Sciatic nerve (tissue), 2 donors: ENCODE measurements around the gene ZFP1. TPM values are rescaled to one million over a fixed set of nuclear protein-coding genes. Genes with fewer than 3 reads are reported as not detected.

Experiments used
- ATAC-seq: fragments of 200-7000 bp; cut with Tn5 transposase; one replicate; pipeline ENCODE4 v1.9.1; 2020; ENCODE audit warnings: mild to moderate bottlenecking, moderate library complexity
- DNase-seq: peaks from one replicate; pipeline ENCODE4 v3.0.0-alpha.2; 2020; ENCODE audit warnings: low spot score
- intact Hi-C: fragments of 100-400 bp; cut with DNase I; formaldehyde crosslinking; loops from one replicate; pipeline ENCODE4 v1.14.2; 2022
- total RNA-seq: library from RNA; stranded (reverse); fragmentation: NEBNext Ultra II Directional; extraction: Animal tissue kit (Norgen Biotek cat#: 25700); gene quantifications from one replicate; pipeline ENCODE4 v1.2.1, GENCODE V29; 2021
- donor health status: DM: no; HTN: no; CAD: no.
- donor health status: DM: no; HTN: no; CAD: no.

Gene ZFP1
- total RNA-seq, 1 donor from 2014 or later = 19.0 TPM

- no peak for ATAC-seq
These were observed 17.2 kb upstream of the ZFP1 start for GRCh38 chr16:75131081-75131480.

DNA sequence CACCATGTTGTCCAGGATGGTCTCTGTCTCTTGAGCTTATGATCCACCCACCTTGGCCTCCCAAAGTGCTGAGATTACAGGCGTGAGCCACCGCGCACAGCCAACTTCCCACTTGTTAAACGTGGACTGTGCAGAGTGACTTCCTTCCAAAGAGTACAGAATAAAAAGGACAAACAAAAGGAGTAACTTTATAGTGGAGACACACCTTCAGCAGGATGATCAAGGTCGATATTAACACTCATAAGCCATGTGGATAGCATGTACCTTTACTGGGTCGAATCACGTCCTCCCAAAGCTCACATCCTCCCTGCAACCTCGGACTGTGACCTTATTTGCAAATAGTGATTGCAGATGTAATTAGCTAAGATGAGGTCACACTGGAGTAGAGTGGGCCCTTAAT, 10.1 kb upstream of the ZFP1 start:
- ATAC-seq (no peak), DNase-seq (no peak)
- intact Hi-C loops = no loop called here

More at GRCh38 chr16:75131081-75131480, 17.2 kb upstream of the ZFP1 start:
- DNase-seq = no peak
- intact Hi-C loops = no loop called here

DNA sequence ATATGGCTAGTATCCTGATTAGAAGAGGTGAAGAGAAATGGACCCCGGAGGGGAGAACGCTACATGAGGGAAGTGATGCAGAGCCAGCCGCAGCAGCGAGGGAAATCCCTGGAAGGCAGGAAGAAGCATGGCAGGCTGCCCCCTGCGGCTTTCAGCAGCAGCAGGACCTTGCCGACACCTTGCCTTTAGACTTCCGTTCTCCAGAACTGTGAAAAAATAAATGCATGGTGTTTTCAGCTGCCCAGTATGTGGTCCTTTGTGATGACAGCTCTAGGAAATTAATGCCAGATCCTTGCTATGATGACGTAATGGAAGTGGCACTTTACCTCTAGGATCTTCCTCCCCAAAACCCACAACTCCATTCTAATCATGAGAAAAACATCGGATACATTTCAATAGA, 9.7 kb upstream of the ZFP1 start:
- ATAC-seq = no peak
- no peak for DNase-seq
- intact Hi-C loops = no loop called here

- DNase-seq = no peak
- no peak for ATAC-seq
- intact Hi-C loops = no loop called here
These were observed 8.8 kb upstream of the ZFP1 start for GRCh38 chr16:75139498-75139897.

GRCh38 chr16:75143941-75144340, 4.4 kb upstream of the ZFP1 start:
- intact Hi-C loops = no loop called here
- no peak for ATAC-seq

GRCh38 chr16:75147968-75148310, 385 bp upstream of the ZFP1 start:
- ATAC-seq (no peak), DNase-seq (no peak)
- intact Hi-C loops = no loop called here

More at GRCh38 chr16:75143941-75144340, 4.4 kb upstream of the ZFP1 start:
- DNase-seq = no peak

- intact Hi-C loops = no loop called here
- ATAC-seq (no peak), DNase-seq (no peak)
These were observed 3.5 kb downstream of the ZFP1 start for GRCh38 chr16:75151798-75152197.

GRCh38 chr16:75152635-75153034, 4.3 kb downstream of the ZFP1 start:
- intact Hi-C loops = no loop called here
- DNase-seq (no peak), ATAC-seq (no peak)

DNA sequence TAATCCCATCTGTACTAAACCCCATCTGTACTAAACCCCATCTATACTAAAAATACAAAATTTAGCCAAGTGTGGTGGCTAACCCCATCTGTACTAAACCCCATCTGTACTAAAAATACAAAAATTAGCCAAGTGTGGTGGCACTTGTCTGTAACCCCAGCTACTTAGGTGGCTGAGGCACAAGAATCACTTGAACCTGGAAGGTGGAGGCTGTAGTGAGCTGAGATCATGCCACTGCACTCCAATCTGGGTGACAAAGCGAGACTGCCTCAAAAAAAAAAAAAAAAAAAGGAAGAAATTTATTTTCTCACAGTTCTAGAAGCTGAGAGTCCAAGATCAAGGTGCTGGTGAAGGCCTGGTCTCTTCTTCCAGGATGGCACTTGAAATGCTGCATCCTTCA, 12.1 kb downstream of the ZFP1 start:
- intact Hi-C loops = no loop called here
- DNase-seq (no peak), ATAC-seq (no peak)

GRCh38 chr16:75169899-75170405, 21.6 kb downstream of the ZFP1 start:
- no peak for ATAC-seq
- intact Hi-C loops = no loop called here
- DNase-seq = no peak

DNA sequence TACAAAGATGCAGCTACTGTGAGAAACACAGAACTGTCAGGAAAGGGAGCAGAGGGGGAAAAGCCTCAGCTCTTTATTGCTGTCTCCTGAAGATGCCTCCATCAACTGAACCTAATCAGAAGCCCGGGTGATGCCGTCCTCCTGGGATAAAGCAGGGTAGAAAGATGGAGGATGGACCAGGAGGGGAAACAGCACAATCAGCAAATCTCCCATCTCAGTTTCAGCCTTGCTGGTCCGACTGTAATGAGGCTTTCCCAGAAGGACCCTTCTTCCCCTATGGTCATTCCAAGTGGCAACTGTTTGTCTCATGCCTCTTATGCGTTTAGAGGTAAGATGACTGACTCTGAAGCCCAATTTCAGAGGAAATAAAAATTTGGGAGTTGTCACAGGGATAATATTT, 24.3 kb downstream of the ZFP1 start:
- intact Hi-C loops = no loop called here
- no peak for DNase-seq
- no peak for ATAC-seq

- DNase-seq (no peak), ATAC-seq (no peak)
- intact Hi-C loops = no loop called here
These were observed 26.8 kb downstream of the ZFP1 start for GRCh38 chr16:75175074-75175473.

- intact Hi-C loops = no loop called here
- no peak for ATAC-seq
- no peak for DNase-seq
These were observed 28.6 kb downstream of the ZFP1 start for GRCh38 chr16:75176926-75177325.

- intact Hi-C loops = no loop called here
- ATAC-seq (no peak), DNase-seq (no peak)
These were observed 30.9 kb downstream of the ZFP1 start for GRCh38 chr16:75179208-75179607.

DNA sequence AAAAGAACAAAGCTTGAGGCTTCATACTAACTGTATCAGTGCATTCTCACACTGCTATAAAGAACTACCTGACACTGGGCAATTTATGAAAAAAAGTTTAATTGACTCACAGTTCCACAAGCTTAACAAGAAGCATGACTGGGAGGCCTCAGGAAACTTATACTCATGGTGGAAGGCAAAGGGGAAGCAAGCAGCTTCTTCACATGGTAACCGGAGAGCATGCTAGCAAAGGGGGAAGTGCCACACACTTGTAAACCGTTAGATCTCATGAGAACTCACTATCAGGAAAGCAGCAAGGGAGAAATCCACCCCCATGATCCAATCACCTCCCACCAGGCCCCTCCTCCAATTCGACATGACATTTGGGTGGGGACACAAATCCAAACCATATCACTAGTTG, 33.3 kb downstream of the ZFP1 start:
- DNase-seq = no peak
- intact Hi-C loops = no loop called here
- ATAC-seq = no peak

- DNase-seq (no peak), ATAC-seq (no peak)
- intact Hi-C loops = no loop called here
These were observed 40.6 kb downstream of the ZFP1 start for GRCh38 chr16:75188832-75189477.

DNA sequence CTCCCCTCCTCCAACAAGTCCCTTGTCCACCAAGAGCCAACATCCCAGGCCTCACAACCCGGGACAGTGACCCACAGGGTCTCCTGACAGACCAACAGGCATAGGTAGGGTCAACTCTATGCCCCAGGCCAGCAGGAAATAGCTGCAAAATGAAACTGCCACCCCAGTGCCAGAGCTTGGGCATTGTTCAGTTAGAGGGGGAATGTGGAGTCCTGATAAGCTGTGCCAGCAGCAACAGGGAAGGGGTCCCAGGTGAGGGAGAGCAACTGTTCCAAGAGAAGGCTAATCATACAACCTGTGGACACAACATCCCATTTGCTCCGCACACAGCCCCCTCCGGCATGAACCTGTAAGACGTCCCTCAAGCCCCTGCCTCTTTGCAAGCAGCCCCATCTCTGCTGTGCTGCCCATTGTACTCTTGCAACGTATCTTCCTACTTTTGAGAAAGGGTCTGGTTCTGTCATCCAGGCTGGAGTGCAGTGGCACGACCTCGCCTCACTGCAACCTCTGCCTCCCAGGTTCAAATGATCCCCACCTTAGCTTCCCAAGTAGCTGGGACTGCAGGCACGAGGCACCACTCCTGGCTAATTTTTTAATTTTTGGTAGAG, 41.4 kb downstream of the ZFP1 start:
- DNase-seq (no peak), ATAC-seq (no peak)
- intact Hi-C loops = loop anchor here (10.0 kb wide), 1 partner anchor 575 kb away; no protein-coding TSS in a partner anchor

DNA sequence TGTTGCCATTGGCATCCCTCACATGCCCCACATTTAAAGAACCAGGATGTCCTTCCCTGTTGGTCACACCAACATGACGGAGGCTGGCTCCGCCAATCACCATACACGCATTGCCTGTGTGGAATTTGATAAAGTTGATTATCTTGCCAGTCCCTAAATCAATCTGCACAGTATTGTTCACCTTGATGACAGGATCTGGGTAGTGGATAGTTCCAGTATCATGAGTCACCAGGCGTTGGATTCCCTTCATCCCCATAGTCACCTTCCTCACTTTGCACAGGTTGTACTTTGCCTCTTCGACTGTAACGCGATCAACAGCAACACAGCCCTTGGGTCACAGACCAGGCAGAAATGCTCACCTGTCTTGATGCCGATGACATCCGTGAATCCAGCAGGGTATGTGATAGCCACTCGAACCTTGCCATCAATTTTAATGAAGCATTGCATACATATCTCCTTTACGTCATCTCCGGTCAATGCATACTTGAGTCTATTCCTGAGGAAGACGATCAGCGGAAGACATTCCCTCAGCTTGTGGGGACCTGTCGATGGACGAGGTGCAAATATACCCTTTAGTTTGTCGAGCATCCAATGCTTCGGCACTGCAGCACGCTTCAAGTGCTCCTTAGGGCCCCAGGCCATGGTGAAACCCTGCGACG, 44.4 kb downstream of the ZFP1 start:
- DNase-seq = no peak
- intact Hi-C loops = loop anchor here (10.0 kb wide), 1 partner anchor 572 kb away; no protein-coding TSS in a partner anchor

DNA sequence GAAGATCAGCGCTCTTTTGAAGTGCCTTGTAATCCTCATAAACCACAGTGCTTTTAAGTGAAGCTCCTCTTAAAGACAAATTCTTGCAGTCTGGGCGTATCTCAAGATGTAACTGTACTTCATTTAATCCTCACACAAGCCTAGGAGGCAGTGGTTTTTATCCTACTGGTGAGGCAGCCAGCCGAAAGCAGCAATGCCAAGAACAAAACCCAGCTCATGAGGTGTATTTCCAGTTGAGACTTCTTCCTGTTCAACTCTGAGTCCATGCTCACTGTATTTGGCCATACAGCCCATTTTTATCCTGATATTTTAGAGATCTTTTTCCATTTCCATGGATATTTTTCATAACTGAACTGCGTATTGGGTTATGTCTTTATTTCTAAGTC, 44.9 kb downstream of the ZFP1 start:
- intact Hi-C loops = loop anchor here (10.0 kb wide), 1 partner anchor 572 kb away; no protein-coding TSS in a partner anchor
- ATAC-seq (no peak), DNase-seq (no peak)

More for the DNA sequence above, 44.4 kb downstream of the ZFP1 start:
- ATAC-seq = no peak

- ATAC-seq (no peak), DNase-seq (no peak)
- intact Hi-C loops = loop anchor here (10.0 kb wide), 1 partner anchor 571 kb away; no protein-coding TSS in a partner anchor
These were observed 45.6 kb downstream of the ZFP1 start for GRCh38 chr16:75193730-75194444.
